ENCODE measurements around the gene THOC2.
"Not testable (repeated sequence)": the region's sequence is repeated elsewhere in the genome, so short reads cannot be mapped to it uniquely, and the experiment has no call there.

The THOC2 gene

GRCh38 chrX:123736333-123736921 is 3.6 kb upstream of the THOC2 start:
- Histone ChIP-seq H3K27ac (no peak overlapping the region), H3K9me3 (peaks cover 13% of the 10 kb centered on the region), H3K9ac (no peak overlapping the region), H3K4me2 (no peak overlapping the region), H3K27me3 (no peaks in the 10 kb centered on the region), H4K20me1 (peaks cover 10% of the 10 kb centered on the region), H3K4me1 (peaks cover 6% of the 10 kb centered on the region; the same call in 1 of the 2 replicates), H3K4me3 (no peak overlapping the region), H3K36me3 (no peaks in the 10 kb centered on the region)
- no peak for TF ChIP-seq Cebpa-rat (IDR thresholded peaks at IDR 0.05)

- H3K4me2 ChIP-seq, H3K4me3 ChIP-seq, H3K27me3 ChIP-seq, H3K27ac ChIP-seq, H3K9ac ChIP-seq, H3K36me3 ChIP-seq: not testable (repeated sequence)
- Histone ChIP-seq H3K4me1 (peaks cover 17% of the 10 kb centered on the region), H3K9me3 (peaks cover 16% of the 10 kb centered on the region), H4K20me1 (peaks cover 23% of the 10 kb centered on the region)
These were observed 2.3 kb upstream of the THOC2 start for GRCh38 chrX:123735137-123735536.

- Histone ChIP-seq H3K4me1 (peaks cover 28% of the 10 kb centered on the region), H4K20me1 (peaks cover 34% of the 10 kb centered on the region), H3K9me3 (peaks cover 16% of the 10 kb centered on the region)
- not testable (repeated sequence) for H3K27me3 ChIP-seq, H3K9ac ChIP-seq, H3K27ac ChIP-seq, H3K36me3 ChIP-seq, H3K4me3 ChIP-seq, H3K4me2 ChIP-seq
These were observed 1.2 kb upstream of the THOC2 start for GRCh38 chrX:123734079-123734478.

- Histone ChIP-seq H3K9ac (peak overlapping the region; percentile 90), H4K20me1 (peaks cover 53% of the 10 kb centered on the region), H3K36me3 (0 out of 2 replicates have a peak, but pooled peaks cover 5% of the 10 kb centered on the region), H3K4me3 (peak overlapping the region; percentile 84), H3K9me3 (peaks cover 16% of the 10 kb centered on the region), H3K4me2 (peak overlapping the region; percentile 73), H3K27me3 (peaks cover 13% of the 10 kb centered on the region; the same call in 1 of the 2 replicates), H3K4me1 (peaks cover 33% of the 10 kb centered on the region), H3K27ac (peak overlapping the region; percentile 91)
- no peak for TF ChIP-seq Cebpa-rat (IDR thresholded peaks at IDR 0.05)
These were observed 724 bp downstream of the THOC2 start for GRCh38 chrX:123731987-123732669.

GRCh38 chrX:123731258-123731986 is 1.4 kb downstream of the THOC2 start:
- no peak for TF ChIP-seq Cebpa-rat (IDR thresholded peaks at IDR 0.05)
- peaks cover 60% of the 10 kb centered on the region for H4K20me1 ChIP-seq

GRCh38 chrX:123728554-123728953 is 4.3 kb downstream of the THOC2 start:
- Histone ChIP-seq H3K4me1 (peaks cover 33% of the 10 kb centered on the region), H4K20me1 (peaks cover 89% of the 10 kb centered on the region), H3K4me2 (peak overlapping the region; percentile 73), H3K27me3 (peaks cover 30% of the 10 kb centered on the region; the same call in 1 of the 2 replicates), H3K9ac (no peak overlapping the region), H3K9me3 (peaks cover 27% of the 10 kb centered on the region), H3K4me3 (no peak overlapping the region), H3K27ac (no peak overlapping the region), H3K36me3 (peaks cover 24% of the 10 kb centered on the region)
- no peak for TF ChIP-seq Cebpa-rat (IDR thresholded peaks at IDR 0.05)

More at GRCh38 chrX:123731258-123731986, 1.4 kb downstream of the THOC2 start:
- Histone ChIP-seq H3K9me3 (peaks cover 16% of the 10 kb centered on the region), H3K4me1 (peaks cover 33% of the 10 kb centered on the region), H3K36me3 (0 out of 2 replicates have a peak, but pooled peaks cover 8% of the 10 kb centered on the region), H3K4me2 (peak overlapping the region; percentile 73), H3K4me3 (peak overlapping the region; percentile 84), H3K27ac (peak overlapping the region; percentile 91), H3K27me3 (peaks cover 17% of the 10 kb centered on the region; the same call in 1 of the 2 replicates), H3K9ac (peak overlapping the region; percentile 90)

- no peak for TF ChIP-seq Cebpa-rat (IDR thresholded peaks at IDR 0.05)
- Histone ChIP-seq H3K27me3 (peaks cover 30% of the 10 kb centered on the region; the same call in 1 of the 2 replicates), H3K4me3 (no peak overlapping the region), H3K4me1 (peaks cover 33% of the 10 kb centered on the region), H3K9me3 (peaks cover 23% of the 10 kb centered on the region), H3K27ac (no peak overlapping the region), H3K4me2 (peak overlapping the region; percentile 37), H3K36me3 (peaks cover 24% of the 10 kb centered on the region), H4K20me1 (peaks cover 94% of the 10 kb centered on the region), H3K9ac (no peak overlapping the region)
These were observed 4.8 kb downstream of the THOC2 start for GRCh38 chrX:123728016-123728415.

GRCh38 chrX:123722193-123722592 is 10.7 kb downstream of the THOC2 start:
- not testable (repeated sequence) for H3K4me1 ChIP-seq, H3K4me3 ChIP-seq, H3K27ac ChIP-seq, H3K4me2 ChIP-seq, H3K9ac ChIP-seq
- Histone ChIP-seq H3K36me3 (peaks cover 44% of the 10 kb centered on the region), H4K20me1 (peaks cover 97% of the 10 kb centered on the region), H3K9me3 (peaks cover 38% of the 10 kb centered on the region), H3K27me3 (peaks cover 21% of the 10 kb centered on the region; the same call in 1 of the 2 replicates)

GRCh38 chrX:123720486-123720885 is 12.4 kb downstream of the THOC2 start:
- no peak overlapping the region for H3K4me3 ChIP-seq
- peaks cover 50% of the 10 kb centered on the region for H3K9me3 ChIP-seq
- peaks cover 96% of the 10 kb centered on the region for H4K20me1 ChIP-seq
- TF ChIP-seq Cebpa-rat (IDR thresholded peaks at IDR 0.05), result no peak
- H3K4me2 ChIP-seq, result no peak overlapping the region
- no peak overlapping the region for H3K9ac ChIP-seq
- H3K4me1 ChIP-seq, result no peaks in the 10 kb centered on the region
- H3K27me3 ChIP-seq, result peaks cover 26% of the 10 kb centered on the region; the same call in 1 of the 2 replicates
- no peak overlapping the region for H3K27ac ChIP-seq
- peaks cover 48% of the 10 kb centered on the region for H3K36me3 ChIP-seq

GRCh38 chrX:123713841-123714240 is 19.0 kb downstream of the THOC2 start:
- Histone ChIP-seq H3K9me3 (peaks cover 25% of the 10 kb centered on the region), H3K9ac (no peak overlapping the region; the same call in 1 of the 2 replicates), H3K4me1 (peaks cover 12% of the 10 kb centered on the region), H3K27ac (no peak overlapping the region), H4K20me1 (peaks cover 91% of the 10 kb centered on the region), H3K27me3 (peaks cover 40% of the 10 kb centered on the region), H3K4me2 (peak overlapping the region; percentile 35; the same call in 1 of the 2 replicates), H3K4me3 (no peak overlapping the region), H3K36me3 (peaks cover 29% of the 10 kb centered on the region)
- TF ChIP-seq Cebpa-rat (IDR thresholded peaks at IDR 0.05), result no peak

Data from BLaER1 (cell line).